Mesothelial cell of epicardium (in vitro differentiated cells): Measurements from ENCODE around the gene TNS1. TPM values are rescaled to one million over a fixed set of nuclear protein-coding genes. Genes with fewer than 3 reads are reported as not detected.

Experiments used
- DNase-seq, 2 experiments: peaks; one replicate each; pipeline ENCODE4 v3.0.0; 2021; ENCODE audit warnings: low spot score in 2 of 2; ENCODE audit not compliant: unreplicated experiment in 2 of 2
- H3K27ac Mint-ChIP-seq: 2 replicates; pipeline ENCODE4 v1.8.0; 2021; ENCODE audit warnings: mixed read lengths
- H3K27me3 Mint-ChIP-seq: 2 replicates; pipeline ENCODE4 v1.8.0; 2021; ENCODE audit warnings: low read depth, mixed read lengths
- H3K36me3 Mint-ChIP-seq: 2 replicates; pipeline ENCODE4 v1.8.0; 2021; ENCODE audit warnings: mixed read lengths
- H3K4me1 Mint-ChIP-seq: 2 replicates; pipeline ENCODE4 v1.8.0; 2021; ENCODE audit warnings: mixed read lengths
- H3K4me3 Mint-ChIP-seq: 2 replicates; pipeline ENCODE4 v1.8.0; 2021; ENCODE audit warnings: mild to moderate bottlenecking, moderate library complexity, mixed read lengths
- H3K9me3 Mint-ChIP-seq: 2 replicates; pipeline ENCODE4 v1.8.0; 2021; ENCODE audit warnings: mixed read lengths
- total RNA-seq: library from RNA; stranded (reverse); gene quantifications from 3 replicates; pipeline ENCODE4 v1.2.1, GENCODE V29; 2021
- TF ChIP-seq, protein P1 (sequence below): fragments of 200-600 bp; sonication (generic); IDR thresholded peaks from one replicate; pipeline ENCODE4 v1.5.0; 2021; ENCODE audit warnings: antibody characterized with exemption; ENCODE audit not compliant: unreplicated experiment

The TNS1 gene
- total RNA-seq, 1 donor from 2014 or later = 130 TPM

DNA sequence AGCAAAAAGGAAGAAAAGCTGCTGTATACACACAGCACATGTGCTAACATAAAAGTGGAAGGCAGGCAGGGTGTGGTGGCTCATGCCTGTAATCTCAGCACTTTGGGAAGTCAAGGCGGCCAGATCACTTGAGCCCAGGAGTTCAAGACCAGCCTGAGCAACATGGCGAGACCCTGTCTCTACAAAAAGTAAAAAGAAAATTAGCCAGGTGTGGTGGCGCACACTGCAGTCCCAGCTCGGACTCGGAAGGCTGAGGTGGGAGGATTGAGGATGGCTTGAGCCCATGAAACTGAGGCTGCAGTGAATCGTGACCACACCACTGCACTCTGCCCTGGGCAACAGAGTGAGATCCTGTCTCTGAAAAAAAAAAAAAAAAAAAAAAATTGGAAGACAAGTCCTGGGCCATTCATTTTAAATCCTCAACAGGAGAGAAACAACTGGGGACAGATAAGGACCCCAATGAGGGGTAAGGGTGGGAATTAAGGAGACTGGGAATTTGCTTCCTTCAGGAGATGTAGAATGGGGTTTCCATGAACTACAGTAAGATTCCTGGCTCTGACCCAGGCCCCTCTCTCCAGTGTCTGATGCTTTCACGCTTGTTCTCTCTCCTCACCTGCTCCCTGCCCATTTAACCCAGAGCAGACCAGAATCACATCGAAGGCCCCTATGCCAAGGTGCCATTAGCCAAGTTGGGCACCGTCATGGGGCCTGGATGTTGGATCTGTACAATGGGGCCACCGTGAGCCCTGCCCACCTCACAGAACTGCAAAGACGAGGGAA lies 29.6 kb downstream of the TNS1 start:
- peak in 1 of 2 experiments; percentile 35 for DNase-seq
- Mint-ChIP-seq H3K36me3 (peaks cover 17% of the 10 kb centered on the region), H3K4me1 (peaks cover 17% of the 10 kb centered on the region), H3K4me3 (no peak overlapping the region), H3K27me3 (no peaks in the 10 kb centered on the region), H3K9me3 (peaks cover 13% of the 10 kb centered on the region), H3K27ac (peak overlapping the region; percentile 86)
- TF ChIP-seq, protein P1, sequence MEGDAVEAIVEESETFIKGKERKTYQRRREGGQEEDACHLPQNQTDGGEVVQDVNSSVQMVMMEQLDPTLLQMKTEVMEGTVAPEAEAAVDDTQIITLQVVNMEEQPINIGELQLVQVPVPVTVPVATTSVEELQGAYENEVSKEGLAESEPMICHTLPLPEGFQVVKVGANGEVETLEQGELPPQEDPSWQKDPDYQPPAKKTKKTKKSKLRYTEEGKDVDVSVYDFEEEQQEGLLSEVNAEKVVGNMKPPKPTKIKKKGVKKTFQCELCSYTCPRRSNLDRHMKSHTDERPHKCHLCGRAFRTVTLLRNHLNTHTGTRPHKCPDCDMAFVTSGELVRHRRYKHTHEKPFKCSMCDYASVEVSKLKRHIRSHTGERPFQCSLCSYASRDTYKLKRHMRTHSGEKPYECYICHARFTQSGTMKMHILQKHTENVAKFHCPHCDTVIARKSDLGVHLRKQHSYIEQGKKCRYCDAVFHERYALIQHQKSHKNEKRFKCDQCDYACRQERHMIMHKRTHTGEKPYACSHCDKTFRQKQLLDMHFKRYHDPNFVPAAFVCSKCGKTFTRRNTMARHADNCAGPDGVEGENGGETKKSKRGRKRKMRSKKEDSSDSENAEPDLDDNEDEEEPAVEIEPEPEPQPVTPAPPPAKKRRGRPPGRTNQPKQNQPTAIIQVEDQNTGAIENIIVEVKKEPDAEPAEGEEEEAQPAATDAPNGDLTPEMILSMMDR = no peak

DNA sequence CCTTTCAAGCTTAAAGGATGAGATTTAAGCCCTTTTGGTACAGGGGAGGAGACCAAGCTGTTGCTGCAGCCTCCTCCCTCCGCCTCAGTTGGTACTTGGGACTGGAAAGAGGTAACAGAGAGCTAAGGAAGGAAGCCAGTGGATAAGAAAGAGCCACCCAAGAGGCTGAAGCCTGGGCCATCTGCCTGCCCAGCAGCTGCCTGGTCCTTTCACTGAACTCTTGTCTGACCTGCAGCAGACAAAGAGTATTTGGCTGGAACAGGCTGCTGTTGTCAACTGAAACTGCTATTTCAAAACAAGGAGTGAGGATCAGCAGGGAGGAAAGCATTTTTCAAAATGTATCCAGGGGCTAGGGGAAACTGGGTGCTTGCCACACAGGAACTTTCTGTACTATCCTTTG lies 30.3 kb downstream of the TNS1 start:
- Mint-ChIP-seq H3K36me3 (peaks cover 17% of the 10 kb centered on the region), H3K27ac (peak overlapping the region; percentile 74), H3K27me3 (no peaks in the 10 kb centered on the region), H3K4me3 (no peak overlapping the region), H3K4me1 (peaks cover 19% of the 10 kb centered on the region), H3K9me3 (peaks cover 13% of the 10 kb centered on the region)
- DNase-seq = no peak
- TF ChIP-seq, protein P1 = no peak

DNA sequence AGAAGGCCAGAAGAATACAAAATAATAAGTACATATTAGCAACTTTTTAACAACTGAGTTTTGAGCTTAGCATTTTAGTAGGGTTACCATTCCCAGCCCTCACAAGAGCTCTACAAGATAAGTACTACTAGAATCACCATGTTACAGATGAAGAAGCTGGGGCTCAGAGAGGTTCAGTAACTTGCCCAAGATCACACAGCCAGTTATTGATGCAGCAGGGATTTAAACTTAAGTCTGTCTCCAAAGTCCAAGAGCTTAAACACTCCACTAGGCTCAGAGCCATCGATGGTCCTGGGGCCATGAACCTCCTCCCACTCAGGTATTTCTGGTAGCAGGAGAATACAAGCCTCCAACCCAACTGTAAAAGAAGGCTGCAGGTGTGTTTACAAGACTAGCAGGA lies 30.8 kb downstream of the TNS1 start:
- peak overlapping the region; percentile 74 for H3K27ac Mint-ChIP-seq
- H3K27me3 Mint-ChIP-seq = no peaks in the 10 kb centered on the region
- no peak overlapping the region for H3K4me3 Mint-ChIP-seq
- peaks cover 17% of the 10 kb centered on the region for H3K36me3 Mint-ChIP-seq
- TF ChIP-seq, protein P1 = no peak
- DNase-seq = no peak
- peaks cover 20% of the 10 kb centered on the region for H3K4me1 Mint-ChIP-seq
- H3K9me3 Mint-ChIP-seq = peaks cover 13% of the 10 kb centered on the region

DNA sequence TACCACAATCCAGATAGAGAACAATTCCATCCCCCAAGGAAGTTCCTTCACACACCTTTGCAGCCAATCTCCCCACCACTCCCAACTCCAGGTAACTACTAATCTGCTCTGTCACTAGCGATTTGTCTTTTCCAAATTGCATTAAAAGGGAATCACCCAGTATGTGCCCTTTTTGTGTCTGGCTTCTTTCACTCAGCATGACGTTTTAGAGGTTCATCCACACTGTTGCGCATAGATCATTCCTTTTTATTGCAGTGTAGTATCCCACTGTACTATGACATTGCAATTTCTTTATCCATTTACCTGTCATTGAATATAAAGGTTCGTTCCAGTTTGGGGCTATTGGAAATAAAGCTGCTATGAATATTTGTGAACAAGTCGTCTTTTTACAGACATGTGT lies 31.6 kb downstream of the TNS1 start:
- no peak for DNase-seq
- TF ChIP-seq, protein P1 = no peak
- H3K27me3 Mint-ChIP-seq = no peaks in the 10 kb centered on the region
- H3K27ac Mint-ChIP-seq = no peak overlapping the region
- no peak overlapping the region for H3K4me3 Mint-ChIP-seq
- H3K36me3 Mint-ChIP-seq = peaks cover 17% of the 10 kb centered on the region
- peaks cover 13% of the 10 kb centered on the region for H3K9me3 Mint-ChIP-seq
- H3K4me1 Mint-ChIP-seq = peaks cover 26% of the 10 kb centered on the region

DNA sequence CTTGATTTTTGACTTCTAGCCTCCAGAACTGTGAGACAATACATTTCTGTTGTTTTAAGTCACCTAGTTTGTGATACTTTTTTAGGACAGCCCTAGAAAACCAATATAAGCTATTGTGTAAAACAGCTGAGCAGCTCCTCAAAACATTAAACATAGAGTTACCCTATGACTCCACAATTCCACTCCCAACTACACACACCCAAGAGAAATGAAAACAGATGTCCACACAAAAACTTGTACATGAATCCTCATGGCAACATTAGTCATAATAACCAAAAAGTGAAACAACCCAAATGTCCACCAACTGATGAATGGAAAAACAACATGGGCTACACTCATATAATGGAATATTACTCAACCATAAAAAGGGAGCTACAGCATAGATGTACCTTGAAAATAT lies 32.6 kb downstream of the TNS1 start:
- Mint-ChIP-seq H3K36me3 (peaks cover 17% of the 10 kb centered on the region), H3K4me3 (no peak overlapping the region), H3K27me3 (no peaks in the 10 kb centered on the region), H3K9me3 (peaks cover 13% of the 10 kb centered on the region), H3K27ac (no peak overlapping the region), H3K4me1 (peaks cover 34% of the 10 kb centered on the region)
- TF ChIP-seq, protein P1 = no peak
- no peak for DNase-seq
